NCI-H82 (cell line): ENCODE results near the gene SNHG17.
"Not testable (repeated sequence)": the region's sequence is repeated elsewhere in the genome, so short reads cannot be mapped to it uniquely, and the experiment has no call there.

Experiments
- DNase-seq: peaks from one replicate; lab custom pipeline; 2025; lab: John Stamatoyannopoulos, UW

Gene SNHG17

DNA sequence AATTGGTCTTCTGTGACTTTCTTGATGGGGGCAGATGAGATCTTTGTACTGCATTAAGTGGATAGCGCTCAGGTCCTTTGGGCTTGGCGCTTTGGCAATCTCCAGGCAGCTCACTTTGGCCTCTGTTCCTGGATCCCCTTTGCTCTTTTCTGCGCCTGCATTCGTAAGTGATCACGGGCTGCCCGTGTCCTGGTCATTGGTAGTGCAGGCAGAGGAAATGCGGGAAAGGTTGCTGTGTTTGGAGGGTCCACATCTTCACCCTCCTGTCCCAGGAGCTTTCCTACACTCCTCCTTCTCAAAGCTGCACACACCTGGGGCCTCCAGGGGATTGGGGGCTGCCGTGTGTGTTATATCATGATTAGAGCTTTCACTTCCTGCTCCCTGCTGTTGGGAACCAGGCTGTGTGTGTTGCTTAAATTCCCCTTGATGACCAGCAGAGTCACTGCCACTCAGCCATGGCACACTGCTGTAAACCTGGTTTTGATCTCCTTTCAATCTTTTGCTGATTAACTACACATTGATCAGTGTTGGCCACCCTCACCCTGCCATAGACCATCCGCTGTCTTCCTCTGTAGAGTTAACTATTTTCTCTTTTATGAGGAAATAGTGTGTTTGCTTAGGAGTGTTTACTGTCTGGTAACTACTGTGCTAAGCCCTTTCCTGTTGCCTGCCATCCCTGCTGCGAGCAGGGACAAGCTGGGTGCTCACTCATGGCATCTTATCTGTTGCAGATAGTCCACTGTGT, 13.0 kb upstream of the SNHG17 start:
- no peak for DNase-seq

- peak; percentile 50 for DNase-seq
Measured at GRCh38 chr20:38447251-38447661, 12.1 kb upstream of the SNHG17 start.

DNA sequence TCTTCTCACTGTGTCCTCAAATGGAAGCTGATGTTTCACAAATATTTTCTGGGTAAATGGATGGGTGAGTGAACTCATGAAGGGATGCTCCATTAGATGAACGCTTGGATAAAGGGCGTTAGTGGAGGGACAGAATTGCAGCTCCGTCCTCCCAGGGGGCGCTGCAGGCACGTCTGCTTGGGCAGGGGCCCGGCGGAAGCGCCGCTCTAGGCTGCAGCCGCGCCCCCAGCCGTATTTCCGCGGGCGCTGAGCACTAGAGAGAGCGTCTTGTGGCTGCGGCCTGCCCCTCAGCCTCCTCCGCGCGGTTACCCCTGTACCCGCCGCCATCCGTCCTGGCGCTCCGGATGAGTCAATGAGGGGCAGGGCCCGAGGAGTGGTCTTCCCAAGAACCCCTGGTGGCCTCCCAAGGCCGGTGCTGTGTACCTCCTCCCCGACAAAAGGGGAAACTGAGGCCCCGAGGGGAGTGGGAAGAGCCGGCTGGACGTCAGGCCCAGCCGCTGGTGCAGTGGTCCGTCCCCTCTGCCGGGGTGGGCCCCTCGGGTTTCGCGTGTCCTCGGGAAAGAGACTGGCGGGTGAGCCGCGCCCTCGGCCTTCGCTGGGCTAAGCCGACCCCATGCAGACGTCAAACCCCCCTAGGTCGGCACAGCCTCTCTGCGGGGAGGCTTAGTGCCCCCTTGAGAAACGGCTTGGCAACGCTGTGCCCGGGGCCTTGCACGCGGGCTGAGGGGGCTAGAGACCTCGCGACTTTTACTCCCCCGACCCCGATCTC, 11.5 kb upstream of the SNHG17 start:
- peak; percentile 97 for DNase-seq

- DNase-seq, result no peak
Measured at GRCh38 chr20:38445901-38446425, 10.8 kb upstream of the SNHG17 start.

DNA sequence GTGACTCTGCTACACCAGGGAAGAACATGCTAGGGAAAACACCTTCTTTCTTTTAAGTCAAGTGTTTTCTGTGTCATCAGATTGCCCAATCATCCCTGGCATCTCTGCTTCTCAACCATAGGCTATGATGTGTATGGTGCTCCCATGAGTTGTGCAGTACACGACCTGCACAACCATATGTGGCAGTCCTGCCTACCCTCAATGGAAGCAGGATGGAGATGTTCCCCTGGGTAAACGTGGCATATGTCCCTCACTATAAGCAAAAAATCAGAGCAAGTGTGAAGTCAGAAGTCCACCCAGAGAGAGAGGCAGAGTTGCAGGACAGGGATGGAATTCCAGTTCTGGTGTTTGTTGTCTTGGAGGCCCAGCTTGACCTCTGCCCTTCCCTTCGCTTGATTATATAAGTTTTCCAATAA, 10.3 kb upstream of the SNHG17 start:
- DNase-seq, result no peak

GRCh38 chr20:38441916-38442315, 6.8 kb upstream of the SNHG17 start:
- DNase-seq, result no peak

GRCh38 chr20:38441110-38441509, 6.0 kb upstream of the SNHG17 start:
- not testable (repeated sequence) for DNase-seq

DNA sequence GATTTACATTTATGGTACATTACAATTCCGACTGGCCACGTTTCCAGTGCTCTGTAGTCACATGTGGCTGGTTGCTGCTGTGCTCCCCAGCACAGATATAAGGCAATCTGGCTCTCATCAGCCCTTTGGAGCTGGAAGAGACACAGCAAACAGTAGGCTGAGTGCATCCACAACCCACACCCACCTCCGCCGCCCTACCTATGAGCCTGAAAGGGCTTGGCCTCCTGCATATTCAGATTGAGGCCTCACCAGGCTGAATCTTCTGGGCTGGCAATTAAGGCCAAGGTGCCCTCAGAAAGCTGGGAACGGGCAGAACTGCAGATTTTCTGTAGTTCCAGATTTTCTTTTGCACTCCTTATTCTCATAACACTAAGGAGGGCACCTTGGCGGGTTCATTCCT, 2.7 kb upstream of the SNHG17 start:
- DNase-seq, result peak; percentile 19

- no peak for DNase-seq
Measured at GRCh38 chr20:38435555-38435939, 419 bp upstream of the SNHG17 start.

DNA sequence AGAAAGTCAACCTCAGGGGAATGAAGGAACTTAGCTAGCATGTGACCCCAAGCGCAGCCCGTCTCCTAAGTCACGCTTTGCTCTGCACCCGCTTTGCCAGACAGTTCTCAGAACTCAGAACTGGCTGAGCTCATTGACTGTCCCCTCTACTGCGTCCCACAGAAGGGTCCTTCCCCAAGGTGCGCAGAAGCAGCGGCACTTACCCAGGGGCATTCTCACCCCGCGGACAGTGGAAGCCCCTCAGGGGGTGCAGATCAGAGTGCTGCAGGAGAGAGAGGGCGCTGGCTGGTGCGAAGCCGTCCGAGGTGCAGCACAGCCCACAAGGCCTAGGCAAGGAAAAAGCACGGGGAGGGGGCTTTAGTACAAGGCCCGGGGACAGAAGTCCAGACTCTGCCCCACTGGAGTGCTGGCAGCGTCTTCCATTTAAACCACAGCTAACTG, 807 bp downstream of the SNHG17 start:
- peak; percentile 47 for DNase-seq

- DNase-seq, result peak; percentile 25
Measured at GRCh38 chr20:38433304-38433972, 1.7 kb downstream of the SNHG17 start.

DNA sequence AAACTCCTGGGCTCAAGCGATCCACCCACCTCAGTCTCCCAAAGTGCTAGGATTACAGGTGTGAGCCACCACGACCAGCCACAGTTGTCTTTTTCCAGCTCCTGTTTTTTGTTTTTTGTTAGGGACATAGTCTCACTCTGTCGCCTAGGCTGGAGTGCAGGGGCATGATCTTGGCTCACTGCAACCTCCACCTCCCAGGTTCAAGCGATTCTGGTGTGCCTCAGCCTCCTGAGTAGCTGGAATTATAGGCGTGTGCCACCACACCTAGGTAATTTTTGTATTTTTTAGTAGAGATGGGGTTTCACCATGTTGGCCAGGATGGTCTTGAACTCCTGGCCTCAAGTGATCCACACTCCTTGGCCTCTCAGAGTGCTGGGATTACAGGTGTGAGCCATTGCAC, 2.3 kb downstream of the SNHG17 start:
- DNase-seq, result not testable (repeated sequence)

DNA sequence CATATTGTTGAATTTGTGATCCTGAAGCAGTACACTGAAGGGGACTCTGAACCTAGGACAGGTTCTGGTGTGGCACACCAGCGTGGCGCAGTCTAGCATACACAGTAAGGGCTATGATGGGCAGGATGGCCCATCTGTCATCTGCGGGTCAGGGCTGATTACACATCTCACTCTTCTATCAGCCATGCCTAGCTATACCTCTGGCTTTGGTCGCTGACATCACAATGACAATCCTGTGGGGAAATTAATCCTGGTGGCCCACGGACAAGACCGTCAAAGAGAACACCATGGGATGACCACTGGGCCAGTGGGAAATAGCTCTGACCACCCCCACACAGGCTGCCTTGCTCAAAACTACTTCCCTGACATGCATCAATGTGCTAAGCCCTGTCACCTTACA, 2.8 kb downstream of the SNHG17 start:
- DNase-seq, result no peak

GRCh38 chr20:38430679-38431325, 4.3 kb downstream of the SNHG17 start:
- no peak for DNase-seq

DNA sequence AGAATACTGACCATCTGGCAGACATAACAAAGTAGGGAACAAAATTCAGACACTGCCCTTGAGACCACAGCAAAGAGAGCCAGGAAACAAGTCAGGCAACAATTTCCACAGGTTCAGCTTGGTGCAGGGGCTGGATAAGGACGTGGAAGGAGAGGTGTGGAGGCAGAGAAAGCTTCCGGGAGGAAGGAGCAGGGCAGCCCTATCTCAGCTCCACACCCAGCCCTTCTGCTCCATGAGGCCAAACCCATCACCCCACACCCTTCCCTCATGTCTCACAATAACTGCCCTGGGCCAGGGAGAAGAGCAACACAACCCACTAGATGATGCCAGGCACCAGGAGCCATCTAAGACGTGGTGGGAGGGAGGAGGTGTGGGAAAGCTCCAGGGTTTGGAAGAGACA, 5.8 kb downstream of the SNHG17 start:
- DNase-seq, result no peak

- DNase-seq, result no peak
Measured at GRCh38 chr20:38428800-38429199, 6.3 kb downstream of the SNHG17 start.

GRCh38 chr20:38427655-38428023, 7.5 kb downstream of the SNHG17 start:
- no peak for DNase-seq

GRCh38 chr20:38426006-38426897, 8.9 kb downstream of the SNHG17 start:
- DNase-seq, result no peak

- no peak for DNase-seq
Measured at GRCh38 chr20:38424401-38424800, 10.7 kb downstream of the SNHG17 start.

GRCh38 chr20:38423541-38423940, 11.6 kb downstream of the SNHG17 start:
- no peak for DNase-seq

DNA sequence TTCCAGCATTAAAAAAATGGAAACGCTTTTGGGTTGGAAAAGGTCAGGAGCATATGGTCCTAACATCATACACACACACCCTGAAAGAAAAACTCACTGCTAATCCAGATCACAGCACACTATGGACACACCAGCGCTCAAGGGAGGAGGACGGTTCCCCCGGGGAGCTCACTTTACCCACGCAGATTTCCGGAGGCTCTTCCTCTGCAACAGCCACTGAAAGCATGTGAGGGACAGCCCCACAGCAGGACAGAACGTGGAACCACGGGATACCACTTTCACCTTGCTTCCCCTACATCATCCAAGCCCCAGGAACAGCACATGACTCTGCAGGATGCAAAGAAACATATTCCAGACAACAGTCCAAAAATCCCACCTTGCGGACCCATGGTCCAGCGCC, 13.2 kb downstream of the SNHG17 start:
- DNase-seq, result no peak
